GM23248 (cell line): ENCODE data around the gene OXA1L.
"Not testable (repeated sequence)": the region's sequence is repeated elsewhere in the genome, so short reads cannot be mapped to it uniquely, and the experiment has no call there.

Experiments used
- EZH2 ChIP-seq: fragments of 200-600 bp; sonication (generic); IDR thresholded peaks from 2 replicates; pipeline ENCODE4 v1.6.1; 2018; ENCODE audit warnings: antibody characterized with exemption, mild to moderate bottlenecking; ENCODE audit not compliant: insufficient read depth, poor library complexity, severe bottlenecking
- EZH2phosphoT487 ChIP-seq: fragments of 200-600 bp; sonication (generic); IDR thresholded peaks from 2 replicates; pipeline ENCODE4 v1.6.1; 2018; ENCODE audit warnings: antibody characterized with exemption, moderate library complexity, mild to moderate bottlenecking, low read depth; ENCODE audit not compliant: insufficient read depth

- not testable (repeated sequence) for TF ChIP-seq EZH2, EZH2phosphoT487
Measured at GRCh38 chr14:22776849-22777248, 10.4 kb downstream of the OXA1L start.
